Caco-2 (cell line): Measurements from ENCODE around the gene JDP2. TPM values are rescaled to one million over a fixed set of nuclear protein-coding genes. Genes with fewer than 3 reads are reported as not detected.

Source experiments
- BruUV-seq: library from RNA; stranded (reverse); fragments of 400-500 nt; replicated peaks from 2 replicates; lab custom pipeline; 2021; lab: Mats Ljungman, UMichigan
- CTCF ChIA-PET: fragments of 300-600 bp; sonication (Branson Sonifier 250); formaldehyde crosslinking; loops from one replicate; lab custom pipeline; 2022; ENCODE audit warnings: antibody characterized with exemption; lab: Charles Lee
- POLR2A ChIA-PET: fragments of 300-600 bp; sonication (Branson Sonifier 250); formaldehyde crosslinking; loops from one replicate; lab custom pipeline; 2022; ENCODE audit warnings: antibody characterized with exemption; lab: Charles Lee
- DNase-seq, 2 experiments: peaks; one replicate each; pipeline versions ENCODE4 v3.0.0 to v3.0.0-alpha.2; 2020 to 2022
- H3K27me3 ChIP-seq: replicated peaks from 2 replicates; pipeline ENCODE4 v1.6.0; 2011; ENCODE audit warnings: low read length; ENCODE audit not compliant: control insufficient read depth, insufficient read depth
- H3K36me3 ChIP-seq: 2 replicates; pipeline ENCODE4 v1.5.1; 2011; ENCODE audit warnings: low read length; ENCODE audit not compliant: control insufficient read depth, insufficient read depth
- H3K4me1 ChIP-seq: fragments of 250-450 bp; sonication (Bioruptor Pico); 2 replicates; pipeline ENCODE4 v1.5.1; 2020; ENCODE audit warnings: mild to moderate bottlenecking
- H3K4me3 ChIP-seq: 2 replicates; pipeline ENCODE4 v1.5.1; 2011; ENCODE audit warnings: low read depth, mild to moderate bottlenecking, control low read depth, low read length
- H3K9me3 ChIP-seq: fragments of 250-450 bp; sonication (Bioruptor Pico); 2 replicates; pipeline ENCODE4 v1.5.1; 2020; ENCODE audit warnings: mild to moderate bottlenecking, moderate library complexity
- H3K27ac Mint-ChIP-seq: one replicate; pipeline ENCODE4 v1.8.0; 2022; ENCODE audit warnings: mixed read lengths; ENCODE audit not compliant: unreplicated experiment
- H3K27me3 Mint-ChIP-seq: one replicate; pipeline ENCODE4 v1.8.0; 2022; ENCODE audit warnings: mixed read lengths; ENCODE audit not compliant: insufficient read depth, unreplicated experiment
- H3K36me3 Mint-ChIP-seq: one replicate; pipeline ENCODE4 v1.8.0; 2022; ENCODE audit warnings: mild to moderate bottlenecking, mixed read lengths; ENCODE audit not compliant: insufficient read depth, unreplicated experiment
- H3K4me1 Mint-ChIP-seq: one replicate; pipeline ENCODE4 v1.8.0; 2022; ENCODE audit warnings: low read depth, mixed read lengths; ENCODE audit not compliant: unreplicated experiment
- H3K4me3 Mint-ChIP-seq: one replicate; pipeline ENCODE4 v1.8.0; 2022; ENCODE audit warnings: mild to moderate bottlenecking, moderate library complexity, mixed read lengths; ENCODE audit not compliant: unreplicated experiment
- H3K9me3 Mint-ChIP-seq: one replicate; pipeline ENCODE4 v1.8.0; 2022; ENCODE audit warnings: mixed read lengths; ENCODE audit not compliant: unreplicated experiment
- CTCF ChIP-seq, 2 experiments: fragments of 200-600 bp in 1 of 2; IDR thresholded peaks; 1 replicate in 1 of 2; 2 replicates in 1 of 2; pipeline versions ENCODE4 v1.5.1 to v1.8.0; 2011 to 2022; ENCODE audit warnings: antibody characterized with exemption in 1 of 2, control low read depth in 1 of 2, inconsistent platforms in 1 of 2, low read depth in 1 of 2, low read length in 1 of 2, mild to moderate bottlenecking in 1 of 2, moderate library complexity in 1 of 2; ENCODE audit not compliant: insufficient read depth in 1 of 2, severe bottlenecking in 1 of 2, unreplicated experiment in 1 of 2
- intact Hi-C: fragments of 100-400 bp; cut with micrococcal nuclease; formaldehyde crosslinking; loops from one replicate; pipeline ENCODE4 v1.10.0; 2022; ENCODE audit not compliant: unreplicated experiment
- total RNA-seq: library from RNA; stranded (reverse); gene quantifications from 2 replicates; pipeline ENCODE4 v1.2.3, GENCODE V29; 2022

JDP2 gene
- total RNA-seq, 1 experiment from 2014 or later: 95.7 TPM

- CTCF ChIA-PET: no interaction called here
- Histone ChIP-seq H3K9me3 (no peaks in the 10 kb centered on the region), H3K27me3 (no peaks in the 10 kb centered on the region), H3K36me3 (no peaks in the 10 kb centered on the region; the same call in 1 of the 2 replicates), H3K4me3 (no peak overlapping the region), H3K4me1 (peaks cover 34% of the 10 kb centered on the region)
- Mint-ChIP-seq H3K27me3 (no peaks in the 10 kb centered on the region), H3K36me3 (peaks cover 88% of the 10 kb centered on the region), H3K4me3 (no peak overlapping the region), H3K27ac (peak overlapping the region; percentile 38), H3K9me3 (no peaks in the 10 kb centered on the region), H3K4me1 (peaks cover 26% of the 10 kb centered on the region)
- intact Hi-C loops: no loop called here
- no peak for TF ChIP-seq CTCF (IDR thresholded peaks at IDR 0.05; ENCODE audit: insufficient read depth in 1 of 2, low read depth in 1 of 2, low read length in 1 of 2, severe bottlenecking in 1 of 2, unreplicated experiment in 1 of 2)
- BruUV-seq: no TSS peak
- POLR2A ChIA-PET: no interaction called here
- no peak for DNase-seq
Measured at GRCh38 chr14:75457648-75458165, 29.9 kb downstream of the JDP2 start.

GRCh38 chr14:75458305-75458704 is 30.5 kb downstream of the JDP2 start:
- Mint-ChIP-seq H3K4me3 (no peak overlapping the region), H3K36me3 (peaks cover 88% of the 10 kb centered on the region), H3K27ac (no peak overlapping the region), H3K4me1 (peaks cover 20% of the 10 kb centered on the region), H3K9me3 (no peaks in the 10 kb centered on the region), H3K27me3 (no peaks in the 10 kb centered on the region)
- ChIA-PET CTCF (no interaction called here), POLR2A (no interaction called here)
- BruUV-seq: no TSS peak
- intact Hi-C loops: no loop called here
- peaks cover 28% of the 10 kb centered on the region for H3K4me1 ChIP-seq
- H3K4me3 ChIP-seq: no peak overlapping the region
- DNase-seq: no peak
- H3K36me3 ChIP-seq: no peaks in the 10 kb centered on the region; the same call in 1 of the 2 replicates
- no peaks in the 10 kb centered on the region for H3K9me3 ChIP-seq
- TF ChIP-seq CTCF (IDR thresholded peaks at IDR 0.05; ENCODE audit: insufficient read depth in 1 of 2, low read depth in 1 of 2, low read length in 1 of 2, severe bottlenecking in 1 of 2, unreplicated experiment in 1 of 2): no peak
- no peaks in the 10 kb centered on the region for H3K27me3 ChIP-seq

- Mint-ChIP-seq H3K4me1 (peaks cover 19% of the 10 kb centered on the region), H3K9me3 (no peaks in the 10 kb centered on the region), H3K4me3 (no peak overlapping the region), H3K36me3 (peaks cover 86% of the 10 kb centered on the region), H3K27ac (no peak overlapping the region), H3K27me3 (no peaks in the 10 kb centered on the region)
- no peak overlapping the region for H3K4me3 ChIP-seq
- BruUV-seq: no TSS peak
- no peak for DNase-seq
- intact Hi-C loops: no loop called here
- TF ChIP-seq CTCF (IDR thresholded peaks at IDR 0.05; ENCODE audit: insufficient read depth in 1 of 2, low read depth in 1 of 2, low read length in 1 of 2, severe bottlenecking in 1 of 2, unreplicated experiment in 1 of 2): no peak
- POLR2A ChIA-PET: no interaction called here
- H3K27me3 ChIP-seq: no peaks in the 10 kb centered on the region
- no peaks in the 10 kb centered on the region for H3K9me3 ChIP-seq
- peaks cover 21% of the 10 kb centered on the region for H3K4me1 ChIP-seq
- no peaks in the 10 kb centered on the region; the same call in 1 of the 2 replicates for H3K36me3 ChIP-seq
- CTCF ChIA-PET: no interaction called here
Measured at GRCh38 chr14:75459099-75459741, 31.4 kb downstream of the JDP2 start.
